DMS 273 (cell line): ENCODE data around the gene GON7.
"Not testable (repeated sequence)": the region's sequence is repeated elsewhere in the genome, so short reads cannot be mapped to it uniquely, and the experiment has no call there.

Experiments
- DNase-seq: peaks from one replicate; lab custom pipeline; 2025; ENCODE audit not compliant: unreplicated experiment; lab: John Stamatoyannopoulos, UW

GON7 gene

DNA sequence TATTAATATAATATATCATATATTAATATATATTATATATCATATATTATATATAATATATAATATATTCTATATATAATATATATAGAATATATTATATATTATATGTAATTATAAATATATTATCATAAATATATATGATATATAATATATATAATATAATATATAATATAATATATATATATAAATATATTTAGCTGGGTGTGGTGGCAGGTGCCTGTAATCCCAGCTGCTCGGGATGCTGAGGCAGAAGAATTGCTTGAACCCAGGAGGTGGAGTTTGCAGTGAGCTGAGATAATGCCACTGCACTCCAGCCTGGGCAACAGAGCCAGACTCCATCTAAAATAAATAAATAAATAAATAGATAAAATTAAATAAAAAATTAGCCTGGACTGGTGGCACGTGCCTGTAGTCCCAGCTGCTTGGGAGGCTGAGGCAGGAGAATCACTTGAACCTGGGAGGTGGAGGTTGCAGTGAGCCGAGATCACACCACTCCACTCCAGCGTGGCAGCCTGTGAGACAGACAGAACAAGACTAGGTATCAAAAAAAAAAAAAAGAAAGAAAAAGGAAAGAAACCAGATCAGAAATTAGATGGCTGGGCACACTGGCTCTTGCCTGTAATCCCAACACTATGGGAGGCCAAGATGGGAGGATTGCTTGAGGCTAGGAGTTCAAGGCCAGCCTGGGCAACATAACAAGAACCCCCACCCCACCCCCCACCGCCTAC lies 47.1 kb downstream of the GON7 start:
- not testable (repeated sequence) for DNase-seq

DNA sequence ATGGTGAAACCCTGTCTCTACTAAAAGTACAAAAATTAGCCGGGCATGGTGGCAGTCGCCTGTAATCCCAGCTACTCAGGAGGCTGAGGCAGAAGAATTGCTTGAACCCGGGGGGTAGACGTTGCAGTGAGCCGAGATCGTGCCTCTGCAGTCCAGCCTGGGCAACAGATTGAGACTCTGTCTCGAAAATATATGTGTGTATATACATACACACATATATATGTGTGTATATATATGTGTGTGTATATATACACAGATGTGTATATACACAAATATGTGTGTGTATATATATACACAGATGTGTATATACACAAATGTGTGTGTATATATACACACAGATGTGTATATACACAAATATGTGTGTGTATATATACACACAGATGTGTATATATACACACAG lies 48.5 kb downstream of the GON7 start:
- not testable (repeated sequence) for DNase-seq

DNA sequence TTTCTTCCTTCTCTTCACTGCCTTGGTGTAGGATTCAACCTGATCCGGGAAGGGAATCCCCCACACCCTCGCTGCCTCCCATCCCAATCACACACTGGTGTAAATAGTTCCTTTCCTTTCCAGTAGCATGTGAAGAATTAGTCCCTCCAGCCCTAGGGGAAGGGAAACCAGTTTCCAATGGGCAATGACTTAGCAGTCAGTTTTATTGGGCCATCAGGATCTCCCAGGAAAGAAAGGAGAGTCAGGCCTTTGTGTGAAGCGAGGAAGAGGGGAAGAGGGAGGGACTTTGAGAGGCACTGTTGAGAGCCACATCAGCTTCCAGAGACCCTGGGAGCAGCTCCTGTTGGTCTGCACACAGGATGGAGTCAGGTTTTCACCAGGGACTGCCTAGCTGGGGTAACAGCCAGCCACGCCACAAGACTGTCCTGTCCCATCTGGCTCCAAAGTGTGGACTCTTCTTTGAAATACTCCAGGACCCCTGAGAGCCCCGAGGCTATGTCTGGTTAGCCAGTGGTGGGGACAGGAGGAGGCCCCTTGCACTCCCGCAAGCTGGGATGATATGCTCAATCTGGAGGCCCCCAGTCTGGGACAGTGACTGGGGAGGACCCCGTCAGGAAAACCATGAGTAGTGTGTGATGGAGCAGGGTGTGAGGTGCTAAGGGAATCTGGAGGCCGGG lies 50.0 kb downstream of the GON7 start:
- DNase-seq: no peak

GRCh38 chr14:93155667-93156066 lies 51.2 kb downstream of the GON7 start:
- DNase-seq: no peak

- no peak for DNase-seq
Measured at GRCh38 chr14:93153121-93153520, 53.7 kb downstream of the GON7 start.
